Fibroblast of lung (primary cell): ENCODE results near the gene MYOT.

ENCODE experiments used
- CTCF ChIP-seq, 2 donors: IDR thresholded peaks in 1 of 2; conservative IDR thresholded peaks in 1 of 2; 1 replicate in 1 of 2; 2 replicates in 1 of 2; pipeline ENCODE4 v1.5.1; 2011 to 2012; ENCODE audit warnings: low read length in 2 of 2, control low read depth in 1 of 2, inconsistent platforms in 1 of 2, low read depth in 1 of 2, mild to moderate bottlenecking in 1 of 2
- EZH2 ChIP-seq: IDR thresholded peaks from 2 replicates; pipeline ENCODE4 v1.5.1; 2012; ENCODE audit warnings: low read length, control low read depth, mild to moderate bottlenecking; ENCODE audit errors: missing control alignments

GRCh38 chr5:137891849-137892248 is 24.2 kb downstream of the MYOT start:
- no peak for TF ChIP-seq CTCF (conservative IDR thresholded peaks at IDR 0.05 in 1 of 2, IDR thresholded peaks at IDR 0.05 in 1 of 2; ENCODE audit: low read depth in 1 of 2, low read length in 2 of 2)
- no peak for TF ChIP-seq EZH2
